ENCODE data around the gene AAMDC. TPM values are rescaled to one million over a fixed set of nuclear protein-coding genes. Genes with fewer than 3 reads are reported as not detected.
"Not testable (repeated sequence)": the region's sequence is repeated elsewhere in the genome, so short reads cannot be mapped to it uniquely, and the experiment has no call there.

AAMDC gene
- total RNA-seq, 2 donors from 2014 or later = 6.9 to 25.9 TPM

DNA sequence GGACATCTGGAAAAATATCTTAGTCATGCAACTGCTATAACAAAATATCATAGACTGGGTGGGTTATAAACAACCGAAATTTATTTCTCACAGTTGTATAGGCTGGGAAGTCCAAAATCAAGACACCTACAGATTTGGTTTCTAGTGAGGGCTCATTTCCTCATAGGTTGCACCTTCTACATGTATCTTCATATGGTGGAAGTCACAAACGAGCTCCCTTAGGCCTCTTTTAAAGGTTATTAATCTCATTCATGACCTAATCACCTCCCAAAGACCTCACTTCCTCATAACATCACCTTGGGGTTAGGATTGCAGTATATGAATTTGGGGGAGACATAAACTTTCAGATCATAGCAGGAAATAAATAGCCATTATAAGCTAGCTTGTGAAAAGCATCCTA is 88.3 kb downstream of the AAMDC start:
- no peak overlapping the region for H3K27ac ChIP-seq
- intact Hi-C loops (cut with DNase I) = no loop called here
- H3K36me3 ChIP-seq (replicated peaks in 1 of 2; ENCODE audit: insufficient read depth in 1 of 2, low read depth in 2 of 2) = no peaks in the 10 kb centered on the region
- TF ChIP-seq, protein P1, sequence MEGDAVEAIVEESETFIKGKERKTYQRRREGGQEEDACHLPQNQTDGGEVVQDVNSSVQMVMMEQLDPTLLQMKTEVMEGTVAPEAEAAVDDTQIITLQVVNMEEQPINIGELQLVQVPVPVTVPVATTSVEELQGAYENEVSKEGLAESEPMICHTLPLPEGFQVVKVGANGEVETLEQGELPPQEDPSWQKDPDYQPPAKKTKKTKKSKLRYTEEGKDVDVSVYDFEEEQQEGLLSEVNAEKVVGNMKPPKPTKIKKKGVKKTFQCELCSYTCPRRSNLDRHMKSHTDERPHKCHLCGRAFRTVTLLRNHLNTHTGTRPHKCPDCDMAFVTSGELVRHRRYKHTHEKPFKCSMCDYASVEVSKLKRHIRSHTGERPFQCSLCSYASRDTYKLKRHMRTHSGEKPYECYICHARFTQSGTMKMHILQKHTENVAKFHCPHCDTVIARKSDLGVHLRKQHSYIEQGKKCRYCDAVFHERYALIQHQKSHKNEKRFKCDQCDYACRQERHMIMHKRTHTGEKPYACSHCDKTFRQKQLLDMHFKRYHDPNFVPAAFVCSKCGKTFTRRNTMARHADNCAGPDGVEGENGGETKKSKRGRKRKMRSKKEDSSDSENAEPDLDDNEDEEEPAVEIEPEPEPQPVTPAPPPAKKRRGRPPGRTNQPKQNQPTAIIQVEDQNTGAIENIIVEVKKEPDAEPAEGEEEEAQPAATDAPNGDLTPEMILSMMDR (IDR thresholded peaks at IDR 0.05) = no peak
- TF ChIP-seq POLR2A (IDR thresholded peaks at IDR 0.05) = no peak
- H3K4me3 ChIP-seq = no peak overlapping the region
- peaks cover 11% of the 10 kb centered on the region for H3K4me1 ChIP-seq
- H3K9me3 ChIP-seq = no peaks in the 10 kb centered on the region
- H3K27me3 ChIP-seq = no peaks in the 10 kb centered on the region
- 80 to 96% methylated on average over 2 of the region's 2 CpGs for WGBS, 2 donors
- no peak for ATAC-seq
- no peak for DNase-seq

DNA sequence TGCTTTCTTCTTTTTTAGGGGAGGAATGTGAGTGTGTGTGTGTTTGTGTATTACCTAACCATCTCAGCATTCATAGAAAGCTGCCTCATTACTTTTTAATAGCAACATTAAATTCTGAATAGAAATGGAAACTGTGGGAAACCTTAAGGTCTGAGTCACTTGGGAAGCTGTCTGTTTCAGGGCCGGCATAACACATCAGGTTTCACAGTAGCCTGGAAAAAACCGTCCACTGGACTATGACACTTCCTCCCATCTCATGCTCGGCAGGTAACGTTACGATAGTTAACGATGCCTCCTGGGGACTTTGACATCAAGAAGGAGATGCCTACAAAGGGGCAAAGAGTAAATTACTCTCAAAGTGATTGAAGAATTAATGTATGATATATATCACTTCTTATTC is 89.9 kb downstream of the AAMDC start:
- 91 to 95% methylated on average over 6 of the region's 6 CpGs for WGBS, 2 donors
- peaks cover 18% of the 10 kb centered on the region for H3K4me1 ChIP-seq
- H3K9me3 ChIP-seq; intact Hi-C loops (cut with DNase I); ATAC-seq; H3K27ac ChIP-seq; H3K4me3 ChIP-seq; H3K36me3 ChIP-seq (replicated peaks in 1 of 2; ENCODE audit: insufficient read depth in 1 of 2, low read depth in 2 of 2); H3K27me3 ChIP-seq; DNase-seq: not testable (repeated sequence)

DNA sequence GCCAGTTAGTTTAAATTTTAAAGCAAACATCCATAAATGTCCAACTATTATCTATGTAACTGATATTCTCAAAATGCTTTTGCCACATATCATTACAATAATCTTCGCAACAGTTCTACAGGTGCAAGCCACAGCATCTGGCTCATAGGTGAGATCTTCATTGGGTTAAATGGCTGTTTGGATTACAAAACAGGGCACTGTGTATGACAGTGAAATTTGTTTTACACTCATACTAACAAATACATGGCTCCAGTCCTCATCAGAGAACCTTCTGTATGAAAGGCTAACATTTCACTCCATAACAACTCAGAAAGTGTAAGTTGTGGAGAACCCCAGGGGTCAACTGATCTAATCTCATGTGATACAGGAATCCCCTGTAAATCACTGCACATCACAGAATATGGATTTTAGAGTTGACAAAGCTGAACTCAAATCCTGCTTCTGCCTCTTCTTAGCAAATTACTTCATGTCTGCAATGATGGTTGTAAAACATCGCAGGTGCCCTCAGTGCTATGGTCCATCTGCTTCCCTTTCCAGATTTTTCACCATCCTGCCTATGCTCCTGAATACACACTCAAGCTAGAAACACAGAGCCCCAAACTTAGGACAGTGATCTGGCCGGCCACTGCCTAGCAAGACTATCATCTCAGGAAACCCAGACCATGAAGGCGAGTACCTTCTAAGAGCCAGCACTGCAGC is 92.8 kb downstream of the AAMDC start:
- WGBS, 2 donors = 63 to 93% methylated on average over 1 to 3 of the region's 4 CpGs
- H3K27me3 ChIP-seq; H3K4me3 ChIP-seq; intact Hi-C loops (cut with DNase I); H3K36me3 ChIP-seq (replicated peaks in 1 of 2; ENCODE audit: insufficient read depth in 1 of 2, low read depth in 2 of 2); H3K9me3 ChIP-seq; ATAC-seq; DNase-seq: not testable (repeated sequence)
- H3K4me1 ChIP-seq = peaks cover 13% of the 10 kb centered on the region
- peak overlapping the region in 1 of 4 donors; percentile 54 for H3K27ac ChIP-seq

DNA sequence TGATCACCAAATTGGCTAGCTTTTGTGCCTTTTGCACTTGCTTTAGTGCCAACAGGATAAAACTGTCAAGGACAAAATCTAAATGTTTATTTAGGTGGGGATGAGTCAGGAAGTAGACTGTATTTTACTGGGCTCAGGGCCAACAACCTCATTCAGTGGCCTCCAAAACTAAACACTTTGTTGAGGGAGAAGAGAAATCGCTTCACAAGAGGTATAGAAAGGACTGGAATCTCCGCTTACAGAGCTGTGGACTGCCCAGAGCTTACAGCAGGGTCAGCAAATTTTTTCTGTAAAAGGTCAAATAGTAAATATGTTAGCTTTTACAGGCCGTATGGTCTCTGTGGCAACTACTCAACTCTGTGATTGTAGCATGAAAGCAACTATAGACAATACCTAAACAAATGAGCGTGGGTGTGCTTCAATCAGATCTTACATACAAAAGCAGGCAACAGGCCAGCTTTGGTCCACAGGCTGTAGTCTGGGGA is 93.4 kb downstream of the AAMDC start:
- H3K9me3 ChIP-seq; H3K4me3 ChIP-seq; H3K36me3 ChIP-seq (replicated peaks in 1 of 2; ENCODE audit: insufficient read depth in 1 of 2, low read depth in 2 of 2); H3K27me3 ChIP-seq; intact Hi-C loops (cut with DNase I): not testable (repeated sequence)
- 10 to 44% methylated on average over 3 to 4 of the region's 4 CpGs for WGBS, 2 donors
- DNase-seq = peak; percentile 47 to 71 (median 62)
- ATAC-seq = peak; percentile 80
- peaks cover 13% of the 10 kb centered on the region for H3K4me1 ChIP-seq
- H3K27ac ChIP-seq = peak overlapping the region in 1 of 4 donors; percentile 54

DNA sequence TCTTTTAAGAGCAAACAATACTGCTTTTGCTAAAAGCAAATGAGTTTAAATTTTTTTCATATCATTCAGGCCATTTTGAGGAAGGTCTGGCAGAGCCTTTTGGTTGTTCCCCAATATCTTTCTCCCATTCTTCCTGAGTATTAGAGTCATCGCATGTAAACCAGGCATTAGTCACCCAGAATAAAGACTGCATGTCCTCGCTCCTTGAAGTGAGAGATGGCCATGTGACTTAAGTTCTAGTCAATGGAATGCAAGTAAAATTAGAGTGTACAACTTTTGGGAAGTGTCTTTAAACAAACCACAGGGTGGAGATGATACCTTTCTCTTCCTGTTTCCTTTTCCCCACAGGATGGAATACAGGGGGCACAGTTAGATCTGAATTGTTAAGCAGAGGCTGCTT is 96.8 kb downstream of the AAMDC start:
- H3K36me3 ChIP-seq (replicated peaks in 1 of 2; ENCODE audit: insufficient read depth in 1 of 2, low read depth in 2 of 2); H3K27me3 ChIP-seq; H3K9me3 ChIP-seq; H3K4me3 ChIP-seq; H3K27ac ChIP-seq; intact Hi-C loops (cut with DNase I); DNase-seq; ATAC-seq: not testable (repeated sequence)
- 83 to 88% methylated on average over 1 of the region's 2 CpGs for WGBS, 2 donors
- peaks cover 13% of the 10 kb centered on the region for H3K4me1 ChIP-seq

Small RNAs within 50 kb of the gene (small RNA-seq; reads per million reads assigned to genes)
- gene AP002812.4 = not detected

Other genes starting within 250 kb of the AAMDC start
- 1 to 10 TPM; 1.6 TPM for gene AQP11, start 231.2 kb upstream of the AAMDC start, total RNA-seq
- gene CLNS1A, start 183.3 kb upstream of the AAMDC start, total RNA-seq = 10 to 100 TPM; 44.1 to 81.7 TPM
- gene RSF1, start 422 bp upstream of the AAMDC start, total RNA-seq = 100 to 1,000 TPM in 1 of 2 donors, 10 to 100 TPM in 1; 18.2 to 129 TPM
- gene INTS4, start 173.5 kb downstream of the AAMDC start, total RNA-seq = 10 to 100 TPM; 22.7 to 30.9 TPM
- 10 to 100 TPM in 1 of 2 donors, 1 to 10 TPM in 1; 7.6 to 12.2 TPM for gene KCTD14, start 202.1 kb downstream of the AAMDC start, total RNA-seq
- 1 to 10 TPM in 1 of 2 donors, not detected in 1; 6.6 TPM for gene THRSP, start 242.7 kb downstream of the AAMDC start, total RNA-seq

Measured in body of pancreas (tissue), 4 donors.